NCI-H2227 treated with DMSO at 0.1 percent for 48 hours (cell line): ENCODE measurements around the gene ENHO.

ENCODE experiments used
- DNase-seq: peaks from one replicate; lab custom pipeline; 2025; lab: John Stamatoyannopoulos, UW

ENHO gene

GRCh38 chr9:34522971-34523797 lies at the start of gene ENHO:
ENHO (minus strand) TSS chr9:34522990; CDS start chr9:34521695, 1,295 bp downstream.
- DNase-seq, result peak; percentile 77

- no peak for DNase-seq
Observed at GRCh38 chr9:34572092-34572491, 49.3 kb upstream of the ENHO start.

GRCh38 chr9:34571481-34571810 lies 48.7 kb upstream of the ENHO start:
- DNase-seq, result no peak

- no peak for DNase-seq
Observed at GRCh38 chr9:34570809-34571480, 48.2 kb upstream of the ENHO start.

- DNase-seq, result no peak
Observed at GRCh38 chr9:34570376-34570775, 47.6 kb upstream of the ENHO start.

- no peak for DNase-seq
Observed at GRCh38 chr9:34568774-34569173, 46.0 kb upstream of the ENHO start.

- DNase-seq, result no peak
Observed at GRCh38 chr9:34568133-34568532, 45.3 kb upstream of the ENHO start.

- no peak for DNase-seq
Observed at GRCh38 chr9:34566972-34567371, 44.2 kb upstream of the ENHO start.

- DNase-seq, result no peak
Observed at GRCh38 chr9:34566322-34566721, 43.5 kb upstream of the ENHO start.

- no peak for DNase-seq
Observed at GRCh38 chr9:34565856-34566255, 43.1 kb upstream of the ENHO start.

GRCh38 chr9:34564617-34565016 lies 41.8 kb upstream of the ENHO start:
- no peak for DNase-seq

- no peak for DNase-seq
Observed at GRCh38 chr9:34563262-34563661, 40.5 kb upstream of the ENHO start.

- DNase-seq, result no peak
Observed at GRCh38 chr9:34562135-34562745, 39.5 kb upstream of the ENHO start.

GRCh38 chr9:34560599-34561214 lies 37.9 kb upstream of the ENHO start:
- DNase-seq, result no peak

GRCh38 chr9:34559624-34560455 lies 37.0 kb upstream of the ENHO start:
- DNase-seq, result no peak

- DNase-seq, result no peak
Observed at GRCh38 chr9:34558919-34559623, 36.3 kb upstream of the ENHO start.

GRCh38 chr9:34558364-34558763 lies 35.6 kb upstream of the ENHO start:
- no peak for DNase-seq

GRCh38 chr9:34557426-34558321 lies 34.9 kb upstream of the ENHO start:
- DNase-seq, result no peak

GRCh38 chr9:34556949-34557348 lies 34.2 kb upstream of the ENHO start:
- no peak for DNase-seq

- no peak for DNase-seq
Observed at GRCh38 chr9:34555936-34556525, 33.2 kb upstream of the ENHO start.
